ENCODE measurements around the gene OGDH.

DNA sequence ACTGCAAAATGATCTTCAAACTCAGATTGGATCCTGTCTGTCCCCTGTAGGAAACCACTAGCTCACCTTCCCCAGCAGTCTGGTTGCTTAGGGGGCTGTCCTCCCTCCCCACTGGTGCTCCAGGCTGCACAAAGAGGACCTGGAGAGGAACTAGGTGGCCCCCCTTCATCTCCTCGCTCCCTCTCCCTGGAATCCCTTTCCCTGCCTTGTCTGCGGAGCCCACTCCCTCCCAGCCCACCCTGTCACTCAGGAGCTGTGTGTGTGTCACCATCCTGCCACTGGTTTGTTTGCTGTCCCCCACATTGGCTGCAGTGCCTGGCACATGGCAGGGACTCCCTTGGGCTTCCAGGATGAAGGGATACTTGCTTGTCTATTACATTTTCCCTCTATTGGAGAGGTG is 106.7 kb downstream of the OGDH start:
- no peak for TF ChIP-seq EZH2 (IDR thresholded peaks at IDR 0.05; ENCODE audit: insufficient read depth, poor library complexity, severe bottlenecking)
- TF ChIP-seq EZH2phosphoT487 (IDR thresholded peaks at IDR 0.05; ENCODE audit: insufficient read depth, low read depth), result no peak
